ENCODE results near the gene CEP112.
"Not testable (repeated sequence)": the region's sequence is repeated elsewhere in the genome, so short reads cannot be mapped to it uniquely, and the experiment has no call there.

Gene CEP112

GRCh38 chr17:66155055-66155454 lies 36.9 kb downstream of the CEP112 start:
- DNase-seq (ENCODE audit: low spot score), result not testable (repeated sequence)

- no peak for DNase-seq (ENCODE audit: low spot score)
Measured at GRCh38 chr17:66152756-66153155, 39.2 kb downstream of the CEP112 start.

DNA sequence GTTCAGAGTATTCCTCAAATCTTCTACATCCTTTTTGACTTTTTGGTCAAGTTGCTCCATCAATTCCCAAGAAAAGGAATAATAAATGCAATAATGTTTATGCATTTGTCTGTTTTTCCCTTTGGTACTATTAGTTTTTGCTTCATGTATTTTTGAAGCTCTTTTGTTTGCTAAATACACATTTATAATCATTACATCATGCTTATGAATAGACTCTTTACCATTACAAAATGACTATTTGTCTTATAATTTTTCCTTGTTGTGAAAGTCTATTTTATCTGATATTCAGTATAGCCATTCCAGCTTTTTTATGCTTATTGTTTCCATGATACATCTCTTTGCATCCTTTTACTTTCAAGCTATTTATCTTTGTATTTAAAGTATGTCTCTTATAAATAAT lies 41.2 kb downstream of the CEP112 start:
- no peak for DNase-seq (ENCODE audit: low spot score)

DNA sequence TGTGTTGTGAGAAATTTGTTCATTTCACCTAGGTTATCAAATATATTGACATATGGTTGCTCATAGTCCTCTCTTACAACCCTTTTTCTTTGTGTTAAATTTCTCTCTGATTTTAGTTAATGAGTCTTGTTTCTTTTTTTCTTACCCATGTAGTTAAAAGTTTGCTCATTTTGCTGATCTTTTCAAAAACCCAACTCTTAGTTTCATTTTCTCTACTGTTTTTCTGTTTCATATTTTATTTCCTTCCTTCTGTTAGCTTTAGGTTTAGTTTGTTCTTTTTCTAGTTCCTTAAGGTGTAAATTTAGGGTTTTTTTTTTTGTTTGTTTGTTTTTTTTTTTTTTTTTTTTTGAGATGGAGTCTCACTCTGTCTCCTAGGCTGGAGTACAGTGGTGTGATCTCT lies 42.4 kb downstream of the CEP112 start:
- DNase-seq (ENCODE audit: low spot score), result no peak

DNA sequence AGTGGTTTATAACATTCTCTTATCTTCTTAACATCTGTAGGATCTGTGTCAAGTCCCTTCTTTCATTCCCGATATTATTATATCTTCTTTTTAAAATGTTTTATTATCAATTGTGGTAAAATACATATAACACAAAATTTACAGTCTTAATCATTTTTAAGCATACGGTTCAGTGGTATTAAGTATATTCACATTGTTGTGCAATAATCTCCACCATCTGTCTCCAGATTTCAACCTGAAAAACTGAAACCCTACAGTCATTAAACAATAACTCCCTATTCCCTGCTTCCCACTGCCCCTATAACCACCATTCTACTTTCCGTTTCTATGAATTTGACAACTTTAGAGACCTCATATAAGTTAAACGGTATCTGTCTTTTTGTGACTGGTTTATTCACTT lies 45.5 kb downstream of the CEP112 start:
- DNase-seq (ENCODE audit: low spot score), result no peak

DNA sequence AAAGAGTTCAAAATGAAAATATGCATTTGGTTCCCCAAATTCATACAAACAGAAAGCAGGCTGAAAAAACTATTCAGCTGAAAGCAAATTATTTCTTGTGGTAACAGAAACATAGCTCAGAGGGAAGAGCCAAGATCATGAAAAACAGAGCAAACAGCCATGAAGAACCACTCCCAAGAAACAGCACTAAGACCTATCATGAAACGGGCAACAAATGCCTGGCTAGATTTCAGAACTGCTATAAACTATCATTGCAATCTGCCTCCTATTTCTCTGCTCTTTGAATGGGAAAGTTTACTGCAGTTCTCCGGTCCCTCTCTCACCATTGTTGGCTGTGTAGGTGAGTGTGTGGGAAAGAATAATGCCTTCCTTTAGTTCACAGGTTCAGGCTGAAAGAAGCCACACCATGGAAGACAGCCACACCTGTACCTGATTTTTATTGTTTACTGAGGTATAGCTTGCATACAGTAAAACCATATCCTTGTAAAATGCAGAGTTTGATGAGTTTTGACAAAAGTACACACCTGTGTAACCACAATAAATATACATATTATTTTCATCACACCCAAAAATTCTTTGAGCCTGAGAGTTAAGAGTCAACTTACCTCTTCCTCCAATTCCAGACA lies 48.2 kb downstream of the CEP112 start:
- DNase-seq (ENCODE audit: low spot score), result no peak

DNA sequence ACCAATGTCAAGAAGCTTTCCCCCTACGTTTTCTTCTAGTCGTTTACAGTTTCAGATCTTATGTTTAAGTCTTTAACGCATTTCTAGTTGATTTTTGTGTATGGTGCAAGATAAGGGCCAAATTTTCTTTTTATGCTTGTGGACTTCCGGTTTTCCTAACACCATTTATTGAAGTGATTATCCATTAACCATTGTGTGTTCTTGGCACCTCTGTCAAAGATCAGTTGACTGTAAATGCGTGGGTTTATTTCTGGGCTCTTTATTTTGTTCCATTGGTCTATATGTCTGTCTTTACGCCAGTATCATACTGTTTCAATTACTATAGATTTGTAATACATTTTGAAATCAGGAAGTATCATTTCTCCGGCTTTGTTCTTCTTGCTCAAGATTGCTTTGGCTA lies 49.5 kb downstream of the CEP112 start:
- no peak for DNase-seq (ENCODE audit: low spot score)

DNA sequence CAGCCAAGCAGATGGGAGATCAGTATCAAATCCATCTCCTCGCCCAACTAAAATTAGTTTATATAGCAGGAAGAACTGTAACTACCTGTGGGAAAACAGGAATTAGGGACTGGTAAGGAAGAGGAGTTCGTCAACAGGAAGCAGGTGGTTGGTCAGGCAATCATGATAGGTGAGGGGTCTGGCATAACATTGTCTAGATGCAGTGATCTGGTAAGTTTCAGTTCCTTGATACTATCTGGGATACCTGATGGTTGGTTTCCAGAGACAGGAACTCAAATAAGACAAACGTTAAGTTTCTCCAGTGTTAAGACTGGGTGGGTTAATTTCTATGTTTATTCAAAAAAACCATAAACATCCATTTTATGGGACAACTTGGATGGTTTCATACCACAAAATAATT lies 53.8 kb downstream of the CEP112 start:
- no peak for DNase-seq (ENCODE audit: low spot score)

- DNase-seq (ENCODE audit: low spot score), result no peak
Measured at GRCh38 chr17:66135896-66136295, 56.0 kb downstream of the CEP112 start.

GRCh38 chr17:66135219-66135618 lies 56.7 kb downstream of the CEP112 start:
- no peak for DNase-seq (ENCODE audit: low spot score)

GRCh38 chr17:66129759-66130158 lies 62.2 kb downstream of the CEP112 start:
- no peak for DNase-seq (ENCODE audit: low spot score)

GRCh38 chr17:66126231-66126630 lies 65.7 kb downstream of the CEP112 start:
- DNase-seq (ENCODE audit: low spot score), result no peak

- DNase-seq (ENCODE audit: low spot score), result no peak
Measured at GRCh38 chr17:66123163-66123562, 68.8 kb downstream of the CEP112 start.

DNA sequence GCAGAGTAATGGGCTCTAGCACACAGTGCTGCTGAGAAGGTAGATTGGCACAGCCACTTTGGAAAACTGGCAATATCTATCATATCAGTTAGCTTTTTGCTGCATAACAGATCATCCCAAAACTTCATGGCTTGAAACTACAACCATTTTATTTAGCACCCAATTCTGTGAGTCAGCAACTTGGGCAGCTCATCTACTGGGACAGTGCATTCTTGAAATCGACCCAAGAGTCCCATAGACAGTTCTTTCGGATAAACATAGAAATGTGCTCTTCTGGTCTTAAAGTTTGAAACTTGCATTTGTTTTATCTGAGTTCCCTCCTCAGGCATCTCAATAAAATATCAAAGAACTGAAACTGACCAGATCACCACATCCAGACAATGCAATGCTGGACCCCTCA lies 76.7 kb downstream of the CEP112 start:
- DNase-seq (ENCODE audit: low spot score), result no peak

DNA sequence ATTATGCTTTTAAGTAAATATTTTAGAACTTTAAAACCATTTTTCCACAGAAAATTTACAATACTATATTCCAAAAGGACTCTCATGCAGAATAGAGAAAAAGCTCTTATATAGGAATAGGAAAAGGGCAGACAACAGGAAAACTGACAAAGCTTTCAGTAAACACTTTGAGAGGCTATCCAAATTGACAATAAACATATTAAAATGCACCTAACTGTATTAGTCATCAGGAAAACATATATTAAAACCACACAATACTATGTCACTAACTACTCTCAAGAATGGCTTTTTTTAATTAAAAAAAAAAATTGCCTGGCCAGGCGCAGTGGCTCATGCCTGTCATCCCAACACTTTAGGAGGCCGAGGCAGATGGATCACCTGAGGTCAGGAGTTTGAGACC lies 77.3 kb downstream of the CEP112 start:
- no peak for DNase-seq (ENCODE audit: low spot score)

- DNase-seq (ENCODE audit: low spot score), result no peak
Measured at GRCh38 chr17:66107731-66108130, 84.2 kb downstream of the CEP112 start.

GRCh38 chr17:66098040-66098439 lies 93.9 kb downstream of the CEP112 start:
- DNase-seq (ENCODE audit: low spot score), result no peak

- no peak for DNase-seq (ENCODE audit: low spot score)
Measured at GRCh38 chr17:66094727-66095126, 97.2 kb downstream of the CEP112 start.

- DNase-seq (ENCODE audit: low spot score), result no peak
Measured at GRCh38 chr17:66091445-66092080, 100.4 kb downstream of the CEP112 start.

DNA sequence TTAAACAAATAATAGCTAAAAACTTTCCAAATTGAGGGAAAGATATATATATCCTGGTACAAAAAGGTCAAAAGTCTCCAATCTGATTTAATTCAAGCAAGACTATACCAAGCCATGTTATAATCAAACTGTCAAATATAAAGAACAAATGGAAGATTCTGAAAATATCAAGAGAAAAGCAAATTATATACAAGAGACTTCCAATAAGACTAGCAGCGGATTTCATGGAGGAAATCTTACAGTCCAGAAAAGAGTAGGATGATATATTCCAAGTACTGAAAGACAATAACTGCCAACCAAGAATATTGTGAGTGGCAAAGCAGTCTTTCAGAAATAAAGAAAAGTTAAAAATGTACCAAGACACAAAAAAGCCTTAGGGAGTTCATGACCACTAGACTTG lies 102.2 kb downstream of the CEP112 start:
- no peak for DNase-seq (ENCODE audit: low spot score)

GRCh38 chr17:66088173-66088572 lies 103.8 kb downstream of the CEP112 start:
- DNase-seq (ENCODE audit: low spot score), result no peak

GRCh38 chr17:66087073-66087472 lies 104.9 kb downstream of the CEP112 start:
- no peak for DNase-seq (ENCODE audit: low spot score)

- DNase-seq (ENCODE audit: low spot score), result no peak
Measured at GRCh38 chr17:66085221-66085620, 106.7 kb downstream of the CEP112 start.

DNA sequence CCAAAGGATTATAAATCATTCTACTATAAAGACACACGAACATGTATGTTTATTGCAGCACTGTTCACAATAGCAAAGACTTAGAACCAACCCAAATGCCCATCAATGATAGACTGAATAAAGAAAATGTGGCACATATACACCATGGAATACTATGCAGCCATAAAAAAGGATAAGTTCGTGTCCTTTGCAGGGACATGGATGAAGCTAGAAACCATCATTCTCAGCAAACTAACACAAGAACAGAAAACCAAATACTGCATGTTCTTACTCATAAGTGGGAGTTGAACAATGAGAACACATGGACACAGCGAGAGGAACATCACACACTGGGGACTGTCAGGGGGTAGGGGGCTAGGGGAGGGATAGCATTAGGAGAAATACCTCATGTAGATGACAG lies 111.3 kb downstream of the CEP112 start:
- DNase-seq (ENCODE audit: low spot score), result not testable (repeated sequence)
